NCI-H2029 (cell line): ENCODE data around the gene IQCE.
"Not testable (repeated sequence)": the region's sequence is repeated elsewhere in the genome, so short reads cannot be mapped to it uniquely, and the experiment has no call there.

ENCODE experiments used
- DNase-seq: peaks from one replicate; lab custom pipeline; 2025; lab: John Stamatoyannopoulos, UW

The IQCE gene

DNA sequence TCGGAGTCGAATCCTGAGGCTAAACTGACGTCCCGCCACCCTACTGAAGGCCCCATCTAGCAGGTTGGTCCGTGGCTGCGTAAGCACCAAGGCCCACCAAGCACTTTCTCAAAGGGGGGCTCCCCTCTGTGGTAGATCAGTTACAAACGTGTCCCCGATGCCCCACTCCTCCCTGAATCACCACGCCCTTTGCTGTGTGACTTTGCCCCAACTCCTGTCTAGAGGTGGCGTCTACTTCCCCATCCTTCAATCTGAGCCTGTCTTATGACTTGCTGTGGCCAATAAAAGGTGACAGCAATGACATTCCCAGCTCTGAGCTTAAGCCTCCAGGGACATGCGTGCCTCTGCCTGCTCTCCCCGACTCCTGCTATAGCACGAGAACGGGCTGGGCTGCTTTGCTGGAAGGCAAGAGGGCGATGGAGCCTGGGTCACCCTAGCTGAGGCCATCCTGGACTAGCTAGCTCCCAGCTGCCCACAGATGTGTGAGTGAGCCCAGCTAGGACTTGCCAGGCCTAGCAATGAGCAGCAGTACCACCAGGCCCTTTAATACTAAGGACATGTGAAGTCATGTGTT lies 26.5 kb upstream of the IQCE start:
- not testable (repeated sequence) for DNase-seq

- DNase-seq = not testable (repeated sequence)
These were observed 26.0 kb upstream of the IQCE start for GRCh38 chr7:2532816-2533215.

GRCh38 chr7:2533566-2533965 lies 25.2 kb upstream of the IQCE start:
- DNase-seq = not testable (repeated sequence)

DNA sequence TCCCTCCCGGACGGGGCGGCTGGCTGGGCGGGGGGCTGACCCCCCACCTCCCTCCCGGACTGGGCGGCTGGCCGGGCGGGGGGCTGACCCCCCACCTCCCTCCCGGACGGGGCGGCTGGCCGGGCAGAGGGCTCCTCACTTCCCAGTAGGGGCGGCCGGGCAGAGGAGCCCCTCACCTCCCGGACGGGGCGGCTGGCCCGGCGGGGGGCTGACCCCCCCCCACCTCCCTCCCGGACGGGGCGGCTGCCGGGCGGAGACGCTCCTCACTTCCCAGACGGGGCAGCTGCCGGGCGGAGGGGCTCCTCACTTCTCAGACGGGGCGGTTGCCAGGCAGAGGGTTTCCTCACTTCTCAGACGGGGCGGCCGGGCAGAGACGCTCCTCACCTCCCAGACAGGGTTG lies 24.6 kb upstream of the IQCE start:
- DNase-seq = not testable (repeated sequence)

- not testable (repeated sequence) for DNase-seq
These were observed 22.7 kb upstream of the IQCE start for GRCh38 chr7:2535872-2536627.

DNA sequence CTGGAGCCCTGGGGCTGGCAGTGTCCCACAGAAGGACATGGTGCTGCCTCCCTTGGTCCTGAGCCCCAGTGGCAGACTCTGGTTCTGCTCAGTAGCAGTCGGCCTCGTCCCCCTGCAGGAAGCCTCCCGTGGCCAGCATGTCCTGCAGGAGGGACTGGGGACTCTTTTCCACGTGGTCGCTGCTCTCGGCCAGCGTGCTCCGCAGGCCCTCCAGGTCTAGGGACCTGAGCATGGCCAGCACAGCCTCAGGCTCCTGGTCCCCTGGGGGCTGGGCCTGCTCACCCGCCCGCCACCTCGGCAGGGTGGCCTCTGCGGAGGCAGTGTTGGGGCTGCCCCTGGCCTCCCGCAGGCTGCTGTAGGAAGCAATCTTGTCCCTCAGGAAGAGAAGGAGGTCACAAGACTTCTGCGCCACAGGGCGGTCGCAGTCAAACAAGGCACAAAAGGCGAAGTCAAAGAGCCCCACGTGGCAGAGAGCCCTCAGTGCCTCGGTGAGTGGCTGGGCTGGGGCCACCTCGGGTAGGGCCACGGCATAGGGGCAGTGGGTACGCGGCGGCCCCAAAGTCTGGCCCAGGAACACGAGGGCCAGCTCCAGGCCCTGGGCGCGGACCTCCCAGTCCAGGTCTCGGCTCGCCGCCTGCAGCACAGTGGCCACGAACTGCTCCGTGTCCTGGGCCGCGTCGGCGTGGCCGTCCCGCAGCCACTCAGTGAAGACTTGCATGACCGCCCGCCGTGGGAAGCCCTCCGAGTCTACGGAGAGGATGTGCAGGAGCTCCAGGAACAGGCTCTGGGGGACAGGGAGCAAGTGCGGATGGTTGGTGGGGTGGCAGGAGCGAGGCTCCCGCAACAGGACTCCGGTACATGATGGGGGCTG lies 20.6 kb upstream of the IQCE start:
- DNase-seq = no peak

- DNase-seq = no peak
These were observed 19.5 kb upstream of the IQCE start for GRCh38 chr7:2539031-2539911.

- DNase-seq = no peak
These were observed 18.6 kb upstream of the IQCE start for GRCh38 chr7:2540133-2540532.

DNA sequence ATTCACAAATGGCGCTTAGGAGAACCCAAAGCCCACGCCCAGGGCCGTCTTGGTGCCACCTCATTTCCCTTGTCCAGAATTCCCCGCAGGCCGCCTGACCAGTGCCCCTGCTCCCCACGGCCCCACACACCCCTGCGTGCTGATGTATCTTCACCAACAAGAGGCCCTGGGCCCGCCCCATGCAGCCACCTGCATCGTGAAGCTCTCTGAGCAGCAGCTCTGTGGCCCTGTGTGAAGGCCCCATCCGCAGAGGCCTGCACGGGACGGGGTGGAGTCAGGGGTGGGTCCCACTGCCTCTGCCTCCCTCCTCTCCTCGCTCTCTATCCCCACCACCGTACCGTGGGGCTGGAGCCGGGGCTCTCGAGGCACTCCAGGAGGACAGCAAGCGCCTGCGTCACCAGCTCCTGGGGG lies 18.1 kb upstream of the IQCE start:
- no peak for DNase-seq

- DNase-seq = no peak
These were observed 17.3 kb upstream of the IQCE start for GRCh38 chr7:2541291-2542010.

DNA sequence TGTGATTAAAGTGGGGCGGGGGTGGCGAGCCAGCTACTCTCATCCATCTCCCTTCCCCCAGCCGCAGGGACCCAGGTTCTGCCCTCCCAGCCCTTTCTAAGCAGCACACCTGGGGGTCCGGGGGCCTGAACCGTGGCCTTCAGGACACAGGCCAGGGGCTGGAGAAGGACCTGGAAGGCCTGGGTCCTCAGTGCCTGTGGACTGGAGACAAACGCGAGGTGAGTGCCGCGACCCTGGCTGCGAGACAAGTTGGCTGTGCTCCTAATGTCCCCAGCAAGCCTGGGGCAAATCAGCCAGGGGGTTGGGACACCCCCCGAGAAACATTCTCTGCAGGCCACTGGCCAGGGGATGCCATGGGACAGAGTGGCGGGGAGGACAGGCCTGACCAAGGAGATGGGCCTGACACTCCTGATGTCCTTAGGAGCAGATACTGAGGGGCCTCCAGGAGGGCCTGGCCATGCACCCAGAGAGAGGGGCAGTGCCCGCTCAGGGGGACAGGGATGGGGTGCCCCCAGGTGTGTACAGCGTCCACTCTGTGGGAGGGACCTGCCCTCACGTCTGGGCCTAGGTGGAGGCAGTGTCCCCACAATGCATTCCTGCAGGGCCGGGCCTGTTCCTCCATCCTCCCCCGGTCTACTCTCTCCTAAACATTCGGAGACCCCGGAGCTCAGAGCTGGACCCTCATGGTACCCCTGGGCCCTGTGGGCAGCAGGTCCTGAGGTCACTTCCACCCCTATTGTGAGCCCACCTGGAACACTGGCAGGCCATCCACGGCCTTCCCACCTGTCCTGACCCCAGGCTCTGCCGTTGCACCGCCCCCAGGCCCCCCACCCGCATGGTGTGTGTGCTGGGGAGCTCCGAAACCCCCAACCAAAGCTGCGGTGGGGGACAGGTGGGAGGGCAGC lies 16.5 kb upstream of the IQCE start:
- no peak for DNase-seq

DNA sequence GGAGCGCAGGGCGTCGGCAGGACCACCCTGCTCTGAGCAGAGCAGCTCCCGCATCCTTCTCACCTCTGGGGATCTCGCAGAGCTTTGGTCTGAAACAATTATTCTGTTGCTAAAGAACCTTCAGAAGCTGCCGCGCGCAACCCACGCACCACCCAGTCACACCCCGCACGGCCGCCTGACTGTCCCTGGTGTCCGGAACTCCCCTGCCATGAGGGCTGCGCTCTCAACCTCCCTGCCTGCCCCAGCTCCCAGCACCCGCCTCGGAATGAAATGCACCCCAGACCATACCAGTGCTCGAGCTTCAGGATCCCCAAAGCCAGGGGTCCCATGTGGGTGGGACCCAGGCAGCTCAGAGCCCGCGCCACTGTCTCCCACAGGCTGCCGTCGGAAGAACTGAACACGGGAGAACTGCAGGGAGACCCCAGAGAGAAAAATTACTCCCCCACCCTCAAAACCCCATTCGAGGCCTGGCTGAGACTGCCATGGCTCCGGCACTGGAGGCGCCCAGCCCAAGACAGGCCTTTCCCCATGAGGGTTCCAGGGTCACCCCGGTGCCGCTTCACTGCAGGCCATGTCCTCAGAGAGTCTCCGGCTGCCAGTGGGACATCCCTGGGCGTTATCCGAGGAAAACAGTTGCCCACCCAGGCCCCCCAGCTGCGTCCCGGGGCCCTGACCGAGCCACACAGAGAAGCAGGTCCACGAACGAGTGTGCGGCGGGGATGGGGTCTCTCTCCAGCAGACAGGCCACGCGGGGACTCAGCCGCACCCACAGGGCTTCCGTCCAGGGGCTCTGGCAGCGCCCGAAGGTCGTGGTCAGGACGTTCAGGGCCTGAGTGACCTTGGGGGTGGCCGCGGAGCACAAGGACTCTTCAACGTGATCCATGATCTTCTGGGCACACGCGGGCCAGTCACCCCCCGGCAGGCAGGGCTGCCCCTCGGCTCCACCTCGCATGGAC lies 15.6 kb upstream of the IQCE start:
- no peak for DNase-seq

DNA sequence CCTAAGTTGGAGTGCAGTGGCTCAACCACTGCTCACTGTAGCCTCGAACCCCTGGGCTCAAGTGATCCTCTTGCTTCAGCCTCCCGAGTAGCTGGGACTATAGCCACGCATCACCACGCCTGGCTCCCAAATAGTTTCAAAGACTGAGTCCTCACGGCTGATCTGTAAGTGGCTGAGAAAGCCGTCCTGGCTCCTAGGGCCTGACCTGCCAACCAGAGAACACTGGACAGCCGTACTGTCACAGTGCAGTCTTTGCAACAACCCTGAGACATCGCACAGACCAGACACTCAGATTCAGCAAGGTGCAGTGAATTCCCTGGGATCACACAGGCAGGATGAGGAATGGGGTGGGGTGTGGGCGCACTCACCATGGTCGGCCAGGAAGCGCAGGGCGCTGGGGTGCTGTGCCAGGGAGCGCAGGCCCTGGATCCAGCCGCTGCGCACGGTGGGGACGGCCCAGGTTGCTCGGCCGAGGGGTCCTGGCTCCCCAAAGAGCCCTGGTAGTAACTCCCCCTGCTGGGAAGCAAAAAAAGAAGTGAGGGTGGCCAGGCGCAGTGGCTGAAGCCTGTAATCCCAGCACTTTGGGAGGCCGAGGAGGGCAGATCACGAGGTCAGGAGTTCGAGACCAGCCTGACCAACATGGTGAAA lies 14.1 kb upstream of the IQCE start:
- no peak for DNase-seq

GRCh38 chr7:2545746-2546425 lies 12.9 kb upstream of the IQCE start:
- DNase-seq = no peak

DNA sequence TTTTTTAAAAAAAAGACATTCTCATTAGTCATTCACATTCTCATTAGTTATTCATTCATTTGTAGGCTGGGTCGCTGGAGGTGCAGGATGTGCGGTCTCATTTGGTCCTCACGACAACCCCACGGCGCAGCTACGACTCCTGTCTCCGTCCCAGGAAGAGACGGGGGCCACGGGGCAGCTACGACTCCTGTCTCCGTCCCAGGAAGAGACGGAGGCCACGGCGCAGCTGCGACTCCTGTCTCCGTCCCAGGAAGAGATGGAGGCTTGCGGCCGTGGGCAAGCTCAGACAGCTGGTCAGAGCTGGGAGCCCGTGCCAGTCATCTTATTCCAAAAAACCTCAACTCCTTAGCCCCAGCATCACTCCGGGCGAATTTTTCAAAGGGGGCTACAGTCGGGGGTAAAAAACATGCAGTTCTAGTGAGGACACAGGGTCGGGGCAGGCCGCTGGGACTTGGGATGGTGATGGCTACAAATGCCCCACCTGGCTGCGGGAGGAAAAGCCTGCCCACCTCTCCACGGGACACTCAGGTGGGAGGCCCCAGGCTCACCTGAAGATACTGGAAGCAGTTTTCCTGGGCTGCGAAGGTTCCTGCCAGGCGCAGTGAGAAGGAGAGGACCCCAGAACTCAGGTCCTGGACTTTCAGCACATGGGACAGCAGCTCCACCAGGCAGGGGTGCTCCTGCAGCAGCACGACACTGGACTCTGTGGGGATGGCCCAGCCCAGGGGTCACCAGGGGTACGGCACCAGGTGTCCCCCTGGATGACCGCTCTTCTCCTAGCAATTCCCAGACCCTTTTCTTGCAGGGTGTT lies 11.8 kb upstream of the IQCE start:
- DNase-seq = no peak

DNA sequence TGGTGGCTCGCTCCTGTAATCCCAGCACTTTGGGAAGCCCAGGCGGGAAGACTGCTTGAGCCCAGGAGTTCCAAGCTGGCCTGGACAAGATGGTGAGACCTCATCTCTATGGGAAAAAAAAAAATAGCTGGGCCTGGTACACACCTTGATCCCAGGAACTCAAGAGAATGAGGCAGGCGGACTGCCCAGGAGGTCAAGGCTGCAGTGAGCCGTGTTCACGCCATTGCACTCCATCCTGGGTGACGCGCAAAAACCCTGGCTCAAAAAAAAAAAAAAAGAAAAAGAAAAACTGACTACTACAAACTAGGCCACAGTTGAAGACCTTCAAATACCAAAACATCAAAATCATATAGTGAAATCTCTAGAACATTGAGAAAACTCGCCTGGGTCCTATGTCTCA lies 7.4 kb upstream of the IQCE start:
- no peak for DNase-seq

DNA sequence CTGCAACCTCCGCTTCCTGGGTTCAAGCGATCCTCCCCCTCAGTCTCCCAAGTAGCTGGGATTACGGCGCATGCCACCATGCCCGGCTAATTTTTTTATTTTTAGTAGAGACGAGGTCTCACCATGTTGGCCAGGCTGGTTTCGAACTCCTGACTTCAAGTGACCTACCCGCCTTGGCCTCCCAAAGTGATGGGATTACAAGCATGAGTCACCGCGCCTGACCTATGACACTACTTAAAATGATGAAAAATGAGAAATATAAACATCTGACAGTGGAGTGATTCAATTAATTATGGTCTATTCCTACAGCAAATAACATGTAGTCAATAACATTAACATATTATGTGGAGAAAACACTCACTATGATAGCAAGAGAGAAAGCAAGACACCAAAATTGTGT lies 5.7 kb upstream of the IQCE start:
- DNase-seq = no peak
